ENCODE data around the gene THRAP3.

Gene THRAP3

DNA sequence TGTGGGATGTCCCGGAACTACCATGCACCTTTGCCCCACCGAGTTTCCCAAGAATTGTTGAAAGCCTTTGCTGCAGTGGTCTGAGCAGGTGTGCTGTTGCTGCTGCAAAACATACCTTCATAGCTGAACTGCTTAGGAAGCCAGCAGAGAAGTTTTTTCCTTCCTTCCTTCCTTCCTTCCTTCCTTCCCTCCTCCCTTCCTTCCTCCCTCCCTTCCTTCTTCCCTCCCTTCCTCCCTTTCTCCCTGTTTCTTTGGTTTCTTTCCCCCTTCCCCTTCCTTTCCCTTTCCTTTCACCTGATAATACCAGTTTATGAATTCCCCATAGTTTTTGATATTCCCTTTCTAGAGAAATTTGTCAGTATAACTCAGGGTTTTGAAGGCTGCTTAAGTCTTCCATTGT lies 71.1 kb downstream of the THRAP3 start:
- in situ Hi-C loops (cut with MboI; ENCODE audit: low pct_unique_long_range_greater_than_20kb, low sequenced_read_pairs, unreplicated experiment) = no loop called here
- no peak for DNase-seq (ENCODE audit: low spot score)
- TF ChIP-seq, protein P1, sequence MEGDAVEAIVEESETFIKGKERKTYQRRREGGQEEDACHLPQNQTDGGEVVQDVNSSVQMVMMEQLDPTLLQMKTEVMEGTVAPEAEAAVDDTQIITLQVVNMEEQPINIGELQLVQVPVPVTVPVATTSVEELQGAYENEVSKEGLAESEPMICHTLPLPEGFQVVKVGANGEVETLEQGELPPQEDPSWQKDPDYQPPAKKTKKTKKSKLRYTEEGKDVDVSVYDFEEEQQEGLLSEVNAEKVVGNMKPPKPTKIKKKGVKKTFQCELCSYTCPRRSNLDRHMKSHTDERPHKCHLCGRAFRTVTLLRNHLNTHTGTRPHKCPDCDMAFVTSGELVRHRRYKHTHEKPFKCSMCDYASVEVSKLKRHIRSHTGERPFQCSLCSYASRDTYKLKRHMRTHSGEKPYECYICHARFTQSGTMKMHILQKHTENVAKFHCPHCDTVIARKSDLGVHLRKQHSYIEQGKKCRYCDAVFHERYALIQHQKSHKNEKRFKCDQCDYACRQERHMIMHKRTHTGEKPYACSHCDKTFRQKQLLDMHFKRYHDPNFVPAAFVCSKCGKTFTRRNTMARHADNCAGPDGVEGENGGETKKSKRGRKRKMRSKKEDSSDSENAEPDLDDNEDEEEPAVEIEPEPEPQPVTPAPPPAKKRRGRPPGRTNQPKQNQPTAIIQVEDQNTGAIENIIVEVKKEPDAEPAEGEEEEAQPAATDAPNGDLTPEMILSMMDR (IDR thresholded peaks at IDR 0.05; ENCODE audit: extremely low read depth, insufficient read depth, missing control alignments) = no peak

DNA sequence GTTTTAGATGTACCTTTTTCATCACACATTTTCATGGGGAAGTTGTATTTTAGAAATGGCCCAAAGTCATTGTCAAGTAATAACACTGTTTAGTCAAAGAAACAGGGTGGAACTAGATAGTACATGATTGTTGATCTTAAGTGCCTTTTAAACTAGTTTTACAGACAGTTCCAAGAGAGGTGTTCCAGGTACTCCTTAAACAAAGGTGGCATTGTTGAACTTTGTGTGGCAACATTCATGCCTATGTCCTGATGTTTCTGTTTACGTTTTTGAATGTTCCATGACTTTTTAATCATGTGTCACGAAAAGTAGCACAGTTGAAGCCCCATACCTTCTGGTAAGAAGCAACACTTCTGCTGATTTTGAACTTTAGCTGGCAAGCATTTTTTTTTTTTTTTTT lies 72.8 kb downstream of the THRAP3 start:
- in situ Hi-C loops (cut with MboI; ENCODE audit: low pct_unique_long_range_greater_than_20kb, low sequenced_read_pairs, unreplicated experiment) = no loop called here
- TF ChIP-seq, protein P1 (IDR thresholded peaks at IDR 0.05; ENCODE audit: extremely low read depth, insufficient read depth, missing control alignments) = no peak
- DNase-seq (ENCODE audit: low spot score) = no peak

DNA sequence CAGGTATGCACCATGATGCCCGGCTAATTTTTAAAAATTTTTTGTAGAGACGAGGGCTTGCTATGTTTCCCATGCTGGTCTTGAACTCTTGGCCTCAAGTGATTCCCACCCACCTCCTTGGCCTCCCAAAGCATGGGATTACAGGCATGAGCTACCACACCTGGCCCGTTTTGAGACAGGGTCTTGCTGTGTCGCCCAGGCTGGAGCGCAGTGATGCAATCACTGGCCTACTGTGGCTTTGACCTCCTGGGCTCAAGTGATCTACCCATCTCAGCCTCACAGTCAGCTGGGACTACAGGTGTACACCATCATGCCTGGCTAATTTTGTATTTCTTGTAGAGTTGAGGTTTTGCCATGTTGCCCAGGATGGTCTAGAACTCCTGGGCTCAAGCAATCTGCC lies 74.4 kb downstream of the THRAP3 start:
- no peak for DNase-seq (ENCODE audit: low spot score)
- TF ChIP-seq, protein P1 (IDR thresholded peaks at IDR 0.05; ENCODE audit: extremely low read depth, insufficient read depth, missing control alignments) = no peak
- in situ Hi-C loops (cut with MboI; ENCODE audit: low pct_unique_long_range_greater_than_20kb, low sequenced_read_pairs, unreplicated experiment) = no loop called here

DNA sequence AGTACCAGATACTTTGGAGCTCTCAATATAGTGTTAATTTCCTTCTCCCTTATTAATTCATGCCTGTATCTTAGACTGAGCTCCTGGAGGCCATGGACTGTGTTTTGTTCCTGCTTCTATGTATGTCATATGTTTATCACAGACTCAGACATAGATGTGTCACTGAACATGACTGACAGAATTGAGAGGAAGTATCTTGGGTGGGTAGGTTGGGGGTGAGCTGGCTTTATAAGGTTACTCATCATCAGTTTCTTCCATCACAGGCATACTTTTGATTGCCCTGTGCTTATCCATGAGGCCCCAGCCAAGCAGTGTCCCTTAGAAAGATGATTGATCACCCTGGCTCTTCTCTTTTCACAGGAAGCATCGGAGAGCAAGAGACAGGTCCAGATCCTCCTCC lies 76.3 kb downstream of the THRAP3 start:
- in situ Hi-C loops (cut with MboI; ENCODE audit: low pct_unique_long_range_greater_than_20kb, low sequenced_read_pairs, unreplicated experiment) = no loop called here
- TF ChIP-seq, protein P1 (IDR thresholded peaks at IDR 0.05; ENCODE audit: extremely low read depth, insufficient read depth, missing control alignments) = no peak
- DNase-seq (ENCODE audit: low spot score) = no peak

DNA sequence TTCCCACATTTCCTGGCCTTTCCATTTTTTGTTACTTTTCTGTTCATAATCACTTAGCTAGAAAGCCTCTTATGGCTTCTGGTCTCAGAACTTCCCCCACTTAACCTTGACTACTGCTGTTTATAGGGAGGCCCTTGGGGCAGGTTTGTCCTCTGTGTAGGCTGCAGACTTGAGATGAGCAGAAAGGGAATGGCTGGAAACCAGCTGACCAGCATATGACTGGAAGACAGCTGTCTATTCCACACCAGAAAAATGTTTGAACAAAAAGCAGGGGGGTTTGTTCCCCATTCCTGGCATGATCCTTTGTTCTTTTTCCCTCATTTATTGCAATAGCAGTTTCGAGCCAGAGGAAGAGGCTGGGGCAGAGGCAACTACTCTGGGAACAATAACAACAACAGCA lies 77.0 kb downstream of the THRAP3 start:
- in situ Hi-C loops (cut with MboI; ENCODE audit: low pct_unique_long_range_greater_than_20kb, low sequenced_read_pairs, unreplicated experiment) = no loop called here

DNA sequence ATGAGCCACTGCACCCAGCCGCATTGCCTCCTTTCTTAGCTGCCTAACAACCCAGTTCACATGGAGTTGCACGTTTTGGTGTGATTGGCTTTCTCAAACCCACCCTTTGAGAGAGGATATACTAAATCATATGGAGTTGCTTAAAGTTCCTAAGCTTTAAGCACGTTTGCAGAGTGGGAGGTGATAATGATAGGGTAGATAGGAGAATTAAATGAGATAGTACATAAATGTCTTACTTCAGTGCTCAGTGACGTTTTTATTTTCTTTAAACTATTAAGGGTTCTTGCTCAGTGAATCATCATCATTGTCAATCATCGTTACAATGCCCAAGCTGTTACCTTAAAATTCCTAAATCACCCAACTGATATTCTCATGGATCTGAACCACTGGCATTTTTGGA lies 79.0 kb downstream of the THRAP3 start:
- in situ Hi-C loops (cut with MboI; ENCODE audit: low pct_unique_long_range_greater_than_20kb, low sequenced_read_pairs, unreplicated experiment) = no loop called here
- TF ChIP-seq, protein P1 (IDR thresholded peaks at IDR 0.05; ENCODE audit: extremely low read depth, insufficient read depth, missing control alignments) = no peak
- DNase-seq (ENCODE audit: low spot score) = no peak

More for the DNA sequence above, 77.0 kb downstream of the THRAP3 start:
- TF ChIP-seq, protein P1 (IDR thresholded peaks at IDR 0.05; ENCODE audit: extremely low read depth, insufficient read depth, missing control alignments) = no peak
- DNase-seq (ENCODE audit: low spot score) = no peak

Data from GM13977 (cell line).